ENCODE measurements around the gene ADI1.

The ADI1 gene

GRCh38 chr2:3476321-3476984 lies 42.9 kb downstream of the ADI1 start:
- Histone ChIP-seq H3K36me3 (replicated peaks; ENCODE audit: insufficient read depth, low read length) (no peaks in the 10 kb centered on the region), H3K9me3 (replicated peaks; ENCODE audit: insufficient read depth, low read length) (no peaks in the 10 kb centered on the region), H3K27me3 (replicated peaks; ENCODE audit: insufficient read depth, low read length) (no peaks in the 10 kb centered on the region), H3K4me3 (ENCODE audit: low read length) (no peak overlapping the region), H4K20me1 (ENCODE audit: insufficient read depth, low read length) (no peaks in the 10 kb centered on the region), H3K4me2 (ENCODE audit: low read depth, low read length) (no peak overlapping the region), H3K27ac (ENCODE audit: low read length) (no peak overlapping the region), H3K79me2 (ENCODE audit: low read length) (no peaks in the 10 kb centered on the region), H3K4me1 (ENCODE audit: low read length) (peaks cover 13% of the 10 kb centered on the region), H3K9me2 (replicated peaks; ENCODE audit: insufficient read depth, low read length) (no peaks in the 10 kb centered on the region), H3K9ac (ENCODE audit: low read length) (no peak overlapping the region), H3F3A (ENCODE audit: insufficient read depth, low read length) (peaks cover 13% of the 10 kb centered on the region), H2AFZ (ENCODE audit: low read length) (no peak overlapping the region)
- TF ChIP-seq, protein P1, sequence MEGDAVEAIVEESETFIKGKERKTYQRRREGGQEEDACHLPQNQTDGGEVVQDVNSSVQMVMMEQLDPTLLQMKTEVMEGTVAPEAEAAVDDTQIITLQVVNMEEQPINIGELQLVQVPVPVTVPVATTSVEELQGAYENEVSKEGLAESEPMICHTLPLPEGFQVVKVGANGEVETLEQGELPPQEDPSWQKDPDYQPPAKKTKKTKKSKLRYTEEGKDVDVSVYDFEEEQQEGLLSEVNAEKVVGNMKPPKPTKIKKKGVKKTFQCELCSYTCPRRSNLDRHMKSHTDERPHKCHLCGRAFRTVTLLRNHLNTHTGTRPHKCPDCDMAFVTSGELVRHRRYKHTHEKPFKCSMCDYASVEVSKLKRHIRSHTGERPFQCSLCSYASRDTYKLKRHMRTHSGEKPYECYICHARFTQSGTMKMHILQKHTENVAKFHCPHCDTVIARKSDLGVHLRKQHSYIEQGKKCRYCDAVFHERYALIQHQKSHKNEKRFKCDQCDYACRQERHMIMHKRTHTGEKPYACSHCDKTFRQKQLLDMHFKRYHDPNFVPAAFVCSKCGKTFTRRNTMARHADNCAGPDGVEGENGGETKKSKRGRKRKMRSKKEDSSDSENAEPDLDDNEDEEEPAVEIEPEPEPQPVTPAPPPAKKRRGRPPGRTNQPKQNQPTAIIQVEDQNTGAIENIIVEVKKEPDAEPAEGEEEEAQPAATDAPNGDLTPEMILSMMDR (IDR thresholded peaks at IDR 0.05; ENCODE audit: low read length), result no peak
- no peak for TF ChIP-seq EZH2 (optimal IDR thresholded peaks at IDR 0.05; ENCODE audit: low read depth, low read length)
- no peak for TF ChIP-seq EZH2phosphoT487 (IDR thresholded peaks at IDR 0.05; ENCODE audit: low read length)
- DNase-seq, result no peak

DNA sequence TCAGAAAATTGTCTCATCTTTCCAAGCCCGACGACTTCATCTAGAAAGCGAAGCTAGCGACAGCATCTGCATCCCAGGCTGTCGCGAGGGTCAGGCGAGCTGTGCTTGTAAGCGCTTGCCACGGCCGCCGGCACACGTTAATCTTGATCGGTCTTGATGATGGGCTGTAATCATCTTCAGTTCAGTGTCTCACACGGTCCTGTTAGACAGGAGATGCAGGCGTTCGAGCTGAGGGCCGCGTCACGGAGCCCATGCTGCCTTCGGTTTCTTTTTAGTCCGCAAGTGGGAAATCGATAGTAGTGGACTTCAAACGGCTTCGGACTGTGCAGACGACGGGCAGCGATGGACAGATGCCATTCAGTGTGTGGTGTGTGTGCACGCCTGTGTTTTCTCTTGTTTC lies 43.6 kb downstream of the ADI1 start:
- Histone ChIP-seq H3K27ac (ENCODE audit: low read length) (no peak overlapping the region), H3K4me3 (ENCODE audit: low read length) (no peak overlapping the region), H2AFZ (ENCODE audit: low read length) (no peak overlapping the region), H3K27me3 (replicated peaks; ENCODE audit: insufficient read depth, low read length) (no peaks in the 10 kb centered on the region), H3K9me2 (replicated peaks; ENCODE audit: insufficient read depth, low read length) (no peaks in the 10 kb centered on the region), H3F3A (ENCODE audit: insufficient read depth, low read length) (peaks cover 10% of the 10 kb centered on the region), H3K79me2 (ENCODE audit: low read length) (no peaks in the 10 kb centered on the region), H3K9ac (ENCODE audit: low read length) (no peak overlapping the region), H3K4me1 (ENCODE audit: low read length) (peaks cover 8% of the 10 kb centered on the region), H3K36me3 (replicated peaks; ENCODE audit: insufficient read depth, low read length) (no peaks in the 10 kb centered on the region), H3K9me3 (replicated peaks; ENCODE audit: insufficient read depth, low read length) (no peaks in the 10 kb centered on the region), H4K20me1 (ENCODE audit: insufficient read depth, low read length) (no peaks in the 10 kb centered on the region), H3K4me2 (ENCODE audit: low read depth, low read length) (no peak overlapping the region)
- no peak for DNase-seq
- TF ChIP-seq EZH2 (optimal IDR thresholded peaks at IDR 0.05; ENCODE audit: low read depth, low read length) (no peak), EZH2phosphoT487 (IDR thresholded peaks at IDR 0.05; ENCODE audit: low read length) (no peak)
- TF ChIP-seq, protein P1 (IDR thresholded peaks at IDR 0.05; ENCODE audit: low read length), result no peak

DNA sequence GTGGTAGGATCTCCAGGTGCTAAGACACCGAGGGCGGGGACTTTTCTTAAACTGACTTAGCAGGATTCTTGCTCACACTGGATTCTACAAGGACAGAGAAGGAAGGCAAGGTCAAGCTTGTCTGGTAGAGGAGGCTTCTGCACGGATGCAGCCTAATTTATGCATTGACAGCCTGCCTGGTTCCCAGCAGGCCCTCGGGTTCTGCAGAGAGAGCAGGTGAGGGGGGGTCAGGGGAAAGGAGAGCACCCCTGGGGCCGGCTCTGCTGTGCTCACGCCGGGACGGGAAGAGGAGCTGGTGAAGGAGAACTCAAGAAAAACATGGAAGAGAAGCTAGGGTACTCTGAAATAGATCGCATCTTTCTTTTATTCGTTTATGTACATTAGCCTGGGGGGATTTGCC lies 46.4 kb downstream of the ADI1 start:
- no peaks in the 10 kb centered on the region for H3F3A ChIP-seq (ENCODE audit: insufficient read depth, low read length)
- DNase-seq, result no peak
- TF ChIP-seq EZH2 (optimal IDR thresholded peaks at IDR 0.05; ENCODE audit: low read depth, low read length) (no peak), EZH2phosphoT487 (IDR thresholded peaks at IDR 0.05; ENCODE audit: low read length) (no peak)
- TF ChIP-seq, protein P1 (IDR thresholded peaks at IDR 0.05; ENCODE audit: low read length), result no peak
- no peak overlapping the region for H3K4me3 ChIP-seq (ENCODE audit: low read length)
- no peaks in the 10 kb centered on the region for H3K9me3 ChIP-seq (replicated peaks; ENCODE audit: insufficient read depth, low read length)
- no peaks in the 10 kb centered on the region for H3K27me3 ChIP-seq (replicated peaks; ENCODE audit: insufficient read depth, low read length)
- no peaks in the 10 kb centered on the region for H3K9me2 ChIP-seq (replicated peaks; ENCODE audit: insufficient read depth, low read length)
- H3K9ac ChIP-seq (ENCODE audit: low read length), result no peak overlapping the region
- H3K36me3 ChIP-seq (replicated peaks; ENCODE audit: insufficient read depth, low read length), result no peaks in the 10 kb centered on the region
- H4K20me1 ChIP-seq (ENCODE audit: insufficient read depth, low read length), result no peaks in the 10 kb centered on the region
- no peak overlapping the region for H3K27ac ChIP-seq (ENCODE audit: low read length)
- H3K4me2 ChIP-seq (ENCODE audit: low read depth, low read length), result no peak overlapping the region
- H3K4me1 ChIP-seq (ENCODE audit: low read length), result no peaks in the 10 kb centered on the region
- no peak overlapping the region for H2AFZ ChIP-seq (ENCODE audit: low read length)
- no peaks in the 10 kb centered on the region for H3K79me2 ChIP-seq (ENCODE audit: low read length)

Measured in MM.1S (cell line).